ENCODE measurements around the gene LRCOL1.

LRCOL1 gene

GRCh38 chr12:132586929-132587328 is 23.5 kb downstream of the LRCOL1 start:
- H3K4me2 ChIP-seq (ENCODE audit: insufficient read depth, low read length) = no peak overlapping the region
- H3K27ac ChIP-seq (ENCODE audit: low read length) = no peak overlapping the region
- no peak overlapping the region for H2AFZ ChIP-seq (ENCODE audit: low read depth, low read length)
- no peaks in the 10 kb centered on the region for H3K9me3 ChIP-seq (ENCODE audit: insufficient read depth, low read length, severe bottlenecking)
- no peak for ATAC-seq (ENCODE audit: insufficient read depth, low read depth)
- no peaks in the 10 kb centered on the region for H3K27me3 ChIP-seq (ENCODE audit: insufficient read depth, low read length, poor library complexity)
- H3K4me1 ChIP-seq (ENCODE audit: insufficient read depth, low read length) = no peaks in the 10 kb centered on the region
- peaks cover 10% of the 10 kb centered on the region; the same call in 1 of the 2 replicates for H4K20me1 ChIP-seq (ENCODE audit: insufficient read depth, low read length)
- no peaks in the 10 kb centered on the region for H3K79me2 ChIP-seq (ENCODE audit: insufficient read depth, low read length)
- no peak overlapping the region for H3K9ac ChIP-seq (ENCODE audit: low read depth, low read length)
- H3K4me3 ChIP-seq (ENCODE audit: low read depth in 1 of 2, low read length in 2 of 2) = no peak overlapping the region
- TF ChIP-seq EZH2 (IDR thresholded peaks at IDR 0.05; ENCODE audit: borderline replicate concordance, low read depth, low read length, severe bottlenecking) (no peak), CTCF (IDR thresholded peaks at IDR 0.05; ENCODE audit: borderline replicate concordance, extremely low read depth, low read length, poor library complexity, severe bottlenecking) (no peak)
- no peak for DNase-seq
- H3K36me3 ChIP-seq (ENCODE audit: insufficient read depth, low read length) = peaks cover 10% of the 10 kb centered on the region

GRCh38 chr12:132585177-132585576 is 25.2 kb downstream of the LRCOL1 start:
- Histone ChIP-seq H3K79me2 (ENCODE audit: insufficient read depth, low read length) (no peaks in the 10 kb centered on the region), H3K9ac (ENCODE audit: low read depth, low read length) (no peak overlapping the region), H3K27ac (ENCODE audit: low read length) (no peak overlapping the region), H2AFZ (ENCODE audit: low read depth, low read length) (no peak overlapping the region), H3K36me3 (ENCODE audit: insufficient read depth, low read length) (peaks cover 26% of the 10 kb centered on the region), H3K9me3 (ENCODE audit: insufficient read depth, low read length, severe bottlenecking) (no peaks in the 10 kb centered on the region), H4K20me1 (ENCODE audit: insufficient read depth, low read length) (peaks cover 14% of the 10 kb centered on the region; the same call in 1 of the 2 replicates), H3K27me3 (ENCODE audit: insufficient read depth, low read length, poor library complexity) (no peaks in the 10 kb centered on the region), H3K4me1 (ENCODE audit: insufficient read depth, low read length) (no peaks in the 10 kb centered on the region), H3K4me3 (ENCODE audit: low read depth in 1 of 2, low read length in 2 of 2) (no peak overlapping the region), H3K4me2 (ENCODE audit: insufficient read depth, low read length) (no peak overlapping the region)
- DNase-seq = no peak
- no peak for ATAC-seq (ENCODE audit: insufficient read depth, low read depth)
- TF ChIP-seq CTCF (IDR thresholded peaks at IDR 0.05; ENCODE audit: borderline replicate concordance, extremely low read depth, low read length, poor library complexity, severe bottlenecking) (no peak), EZH2 (IDR thresholded peaks at IDR 0.05; ENCODE audit: borderline replicate concordance, low read depth, low read length, severe bottlenecking) (no peak)

- H3K9me3 ChIP-seq (ENCODE audit: insufficient read depth, low read length, severe bottlenecking) = no peaks in the 10 kb centered on the region
- no peaks in the 10 kb centered on the region for H3K4me1 ChIP-seq (ENCODE audit: insufficient read depth, low read length)
- ATAC-seq (ENCODE audit: insufficient read depth, low read depth) = 0 out of 3 replicates have a peak, but pooled peaks have one; percentile 20
- peaks cover 14% of the 10 kb centered on the region; the same call in 1 of the 2 replicates for H4K20me1 ChIP-seq (ENCODE audit: insufficient read depth, low read length)
- H3K79me2 ChIP-seq (ENCODE audit: insufficient read depth, low read length) = no peaks in the 10 kb centered on the region
- no peak overlapping the region for H3K27ac ChIP-seq (ENCODE audit: low read length)
- TF ChIP-seq CTCF (IDR thresholded peaks at IDR 0.05; ENCODE audit: borderline replicate concordance, extremely low read depth, low read length, poor library complexity, severe bottlenecking) (no peak), EZH2 (IDR thresholded peaks at IDR 0.05; ENCODE audit: borderline replicate concordance, low read depth, low read length, severe bottlenecking) (no peak)
- peaks cover 26% of the 10 kb centered on the region for H3K36me3 ChIP-seq (ENCODE audit: insufficient read depth, low read length)
- H3K4me2 ChIP-seq (ENCODE audit: insufficient read depth, low read length) = no peak overlapping the region
- no peak overlapping the region for H3K4me3 ChIP-seq (ENCODE audit: low read depth in 1 of 2, low read length in 2 of 2)
- no peaks in the 10 kb centered on the region for H3K27me3 ChIP-seq (ENCODE audit: insufficient read depth, low read length, poor library complexity)
- no peak for DNase-seq
- H2AFZ ChIP-seq (ENCODE audit: low read depth, low read length) = no peak overlapping the region
- H3K9ac ChIP-seq (ENCODE audit: low read depth, low read length) = no peak overlapping the region
These were observed 26.0 kb downstream of the LRCOL1 start for GRCh38 chr12:132584429-132584828.

- ATAC-seq (ENCODE audit: insufficient read depth, low read depth) (no peak), DNase-seq (no peak)
- Histone ChIP-seq H3K4me1 (ENCODE audit: insufficient read depth, low read length) (no peaks in the 10 kb centered on the region), H2AFZ (ENCODE audit: low read depth, low read length) (no peak overlapping the region), H3K9me3 (ENCODE audit: insufficient read depth, low read length, severe bottlenecking) (no peaks in the 10 kb centered on the region), H3K27me3 (ENCODE audit: insufficient read depth, low read length, poor library complexity) (no peaks in the 10 kb centered on the region), H3K9ac (ENCODE audit: low read depth, low read length) (no peak overlapping the region), H3K79me2 (ENCODE audit: insufficient read depth, low read length) (no peaks in the 10 kb centered on the region), H3K4me3 (ENCODE audit: low read depth in 1 of 2, low read length in 2 of 2) (no peak overlapping the region), H3K27ac (ENCODE audit: low read length) (no peak overlapping the region), H3K36me3 (ENCODE audit: insufficient read depth, low read length) (peaks cover 27% of the 10 kb centered on the region), H4K20me1 (ENCODE audit: insufficient read depth, low read length) (peaks cover 10% of the 10 kb centered on the region; the same call in 1 of the 2 replicates), H3K4me2 (ENCODE audit: insufficient read depth, low read length) (no peak overlapping the region)
- TF ChIP-seq EZH2 (IDR thresholded peaks at IDR 0.05; ENCODE audit: borderline replicate concordance, low read depth, low read length, severe bottlenecking) (no peak), CTCF (IDR thresholded peaks at IDR 0.05; ENCODE audit: borderline replicate concordance, extremely low read depth, low read length, poor library complexity, severe bottlenecking) (no peak)
These were observed 26.6 kb downstream of the LRCOL1 start for GRCh38 chr12:132583736-132584135.

Data from DND-41 (cell line).